DMS53 (cell line): ENCODE measurements around the gene SLC45A3.
"Not testable (repeated sequence)": the region's sequence is repeated elsewhere in the genome, so short reads cannot be mapped to it uniquely, and the experiment has no call there.

ENCODE experiments used
- DNase-seq: peaks from one replicate; lab custom pipeline; 2025; lab: John Stamatoyannopoulos, UW

Gene SLC45A3

GRCh38 chr1:205667909-205668643, 12.2 kb downstream of the SLC45A3 start:
- no peak for DNase-seq

- DNase-seq, result no peak
These were observed 13.7 kb downstream of the SLC45A3 start for GRCh38 chr1:205666372-205667166.

GRCh38 chr1:205665201-205666045, 14.9 kb downstream of the SLC45A3 start:
- DNase-seq, result peak; percentile 57

- peak; percentile 94 for DNase-seq
These were observed 15.8 kb downstream of the SLC45A3 start for GRCh38 chr1:205664399-205665017.

GRCh38 chr1:205663286-205663936, 16.9 kb downstream of the SLC45A3 start:
- DNase-seq, result no peak

- DNase-seq, result no peak
These were observed 17.5 kb downstream of the SLC45A3 start for GRCh38 chr1:205662791-205663190.

- DNase-seq, result no peak
These were observed 18.1 kb downstream of the SLC45A3 start for GRCh38 chr1:205662135-205662738.

- DNase-seq, result no peak
These were observed 18.7 kb downstream of the SLC45A3 start for GRCh38 chr1:205661429-205662134.

GRCh38 chr1:205660361-205660760, 19.9 kb downstream of the SLC45A3 start:
- no peak for DNase-seq

GRCh38 chr1:205658943-205659581, 21.2 kb downstream of the SLC45A3 start:
- DNase-seq, result peak; percentile 86

GRCh38 chr1:205656236-205656635, 24.1 kb downstream of the SLC45A3 start:
- peak; percentile 22 for DNase-seq

GRCh38 chr1:205652984-205653383, 27.3 kb downstream of the SLC45A3 start:
- DNase-seq, result no peak

- DNase-seq, result no peak
These were observed 30.1 kb downstream of the SLC45A3 start for GRCh38 chr1:205650241-205650640.

GRCh38 chr1:205645519-205645918, 34.8 kb downstream of the SLC45A3 start:
- no peak for DNase-seq

- DNase-seq, result no peak
These were observed 37.5 kb downstream of the SLC45A3 start for GRCh38 chr1:205642679-205643307.

GRCh38 chr1:205639567-205639966, 40.7 kb downstream of the SLC45A3 start:
- no peak for DNase-seq

- DNase-seq, result no peak
These were observed 42.3 kb downstream of the SLC45A3 start for GRCh38 chr1:205637854-205638468.

GRCh38 chr1:205636732-205637131, 43.6 kb downstream of the SLC45A3 start:
- DNase-seq, result no peak

GRCh38 chr1:205636138-205636530, 44.2 kb downstream of the SLC45A3 start:
- DNase-seq, result not testable (repeated sequence)
